K562 (cell line): Measurements from ENCODE around the gene SCN4B. TPM values are rescaled to one million over a fixed set of nuclear protein-coding genes. Genes with fewer than 3 reads are reported as not detected.
A peak's percentile ranks its signal among the peaks of the same experiment; 100 is the strongest.
"Not testable (repeated sequence)": the region's sequence is repeated elsewhere in the genome, so short reads cannot be mapped to it uniquely, and the experiment has no call there.

Source experiments
- ATAC-seq: fragments of 200-7000 bp; cut with Tn5 transposase; 3 replicates; pipeline ENCODE4 v1.9.1; 2020; ENCODE audit warnings: moderate library complexity
- BruUV-seq: library from RNA; stranded (reverse); fragments of 400-500 nt; replicated peaks from 2 replicates; lab custom pipeline; 2021; lab: Mats Ljungman, UMichigan
- CTCF ChIA-PET: fragments of 300-600 bp; formaldehyde crosslinking; extraction: SDS; loops from one replicate; lab custom pipeline; 2021; ENCODE audit warnings: low intra/inter-chr PET ratio; lab: Yijun Ruan, JAX
- POLR2A ChIA-PET: fragments of 300-600, 350-650 bp; sonication (Branson Sonifier 250); formaldehyde crosslinking; extraction: SDS; loops from one replicate; lab custom pipeline; 2021; ENCODE audit warnings: antibody characterized with exemption, inconsistent platforms; lab: Yijun Ruan, JAX
- DNase-seq, 4 experiments: peaks; one replicate each; pipeline versions ENCODE4 v3.0.0 to v3.0.0-alpha.2; 2011 to 2018; ENCODE audit warnings: low spot score in 3 of 4, mixed read lengths in 3 of 4; ENCODE audit errors: extremely low read depth in 1 of 4
- FAIRE-seq: peaks from 2 replicates; lab custom pipeline; 2011; peaks lifted over from hg19 to GRCh38; lab: Jason Lieb, UNC
- H2AFZ ChIP-seq: 2 replicates; pipeline ENCODE4 v1.6.0; 2011; ENCODE audit warnings: low read depth, low read length, control low read depth, inconsistent platforms
- H3K27ac ChIP-seq: fragments of 200-600 bp; 3 replicates; pipeline ENCODE4 v1.8.0; 2011; ENCODE audit warnings: low read depth, mild to moderate bottlenecking, control low read depth, inconsistent platforms, low read length, moderate library complexity, mixed read lengths; ENCODE audit errors: extremely low read depth
- H3K27me3 ChIP-seq, 2 experiments: fragments of 300-600 bp in 1 of 2; 2 replicates in 1 of 2; 3 replicates in 1 of 2; pipeline versions ENCODE4 v1.6.0 to v1.8.0; 2011; ENCODE audit warnings: inconsistent platforms in 2 of 2, low read length in 2 of 2, mild to moderate bottlenecking in 1 of 2, mixed read lengths in 1 of 2, moderate library complexity in 1 of 2; ENCODE audit not compliant: control insufficient read depth in 2 of 2, insufficient read depth in 2 of 2
- H3K36me3 ChIP-seq: fragments of 300-600 bp; 3 replicates; pipeline ENCODE4 v1.8.0; 2011; ENCODE audit warnings: mild to moderate bottlenecking, low read length, inconsistent platforms; ENCODE audit not compliant: control insufficient read depth, insufficient read depth
- H3K4me1 ChIP-seq, 2 experiments: fragments of 200-600 bp in 1 of 2; replicated peaks in 1 of 2; 2 replicates in 1 of 2; 3 replicates in 1 of 2; pipeline versions ENCODE4 v1.5.1 to v1.8.0; 2011; ENCODE audit warnings: inconsistent platforms in 2 of 2, low read length in 2 of 2, mild to moderate bottlenecking in 1 of 2, mixed read lengths in 1 of 2, moderate library complexity in 1 of 2; ENCODE audit not compliant: control insufficient read depth in 2 of 2, insufficient read depth in 2 of 2
- H3K4me2 ChIP-seq: 2 replicates; pipeline ENCODE4 v1.6.1; 2011; ENCODE audit warnings: low read length, control low read depth, inconsistent platforms, mixed read lengths; ENCODE audit not compliant: insufficient read depth
- H3K4me3 ChIP-seq: fragments of 200-600 bp; sonication (generic), shearing (Covaris generic); 2 replicates; pipeline ENCODE4 v1.5.1; 2016; ENCODE audit warnings: control low read depth, inconsistent platforms
- H3K79me2 ChIP-seq: fragments of 200-600 bp; 3 replicates; pipeline ENCODE4 v1.8.0; 2011; ENCODE audit warnings: low read length, inconsistent platforms; ENCODE audit not compliant: control insufficient read depth, insufficient read depth
- H3K9ac ChIP-seq, 2 experiments: 2 replicates each; pipeline versions ENCODE4 v1.6.0 to v1.6.1; 2011; ENCODE audit warnings: low read depth in 2 of 2, low read length in 2 of 2, control low read depth in 1 of 2, inconsistent platforms in 1 of 2, mild to moderate bottlenecking in 1 of 2, mixed read lengths in 1 of 2; ENCODE audit not compliant: insufficient read depth in 1 of 2
- H3K9me1 ChIP-seq: one replicate; pipeline ENCODE4 v1.6.0; 2011; ENCODE audit warnings: inconsistent platforms, mild to moderate bottlenecking, low read length, moderate library complexity; ENCODE audit not compliant: control insufficient read depth, insufficient read depth
- H3K9me3 ChIP-seq: replicated peaks from 2 replicates; pipeline ENCODE4 v1.5.1; 2011; ENCODE audit warnings: low read depth, low read length, inconsistent platforms; ENCODE audit not compliant: control insufficient read depth, insufficient read depth
- H4K20me1 ChIP-seq: replicated peaks from 2 replicates; pipeline ENCODE4 v1.6.1; 2011; ENCODE audit warnings: low read length, inconsistent platforms, mixed read lengths; ENCODE audit not compliant: control insufficient read depth, insufficient read depth
- ZBTB33 ChIP-seq: sonication (generic); formaldehyde crosslinking; IDR thresholded peaks from 2 replicates; pipeline ENCODE4 v1.8.1; 2023; ENCODE audit warnings: mild to moderate bottlenecking, missing genetic modification reagents
- ZFP36 ChIP-seq: fragments of 150-350 bp; IDR thresholded peaks from 2 replicates; pipeline ENCODE4 v1.6.1; 2018; ENCODE audit warnings: low read length, low read depth; ENCODE audit not compliant: partially characterized antibody
- ZNF766 ChIP-seq: fragments of 200-800 bp; sonication (Bioruptor generic); conservative IDR thresholded peaks from 2 replicates; pipeline ENCODE4 v1.6.1; 2016; ENCODE audit warnings: missing genetic modification characterization, missing compliant biosample characterization
- WGBS: fragments of 100-300 bp; shearing (Covaris generic); methylation state at CpG from one replicate; pipeline ENCODE4 v1.1.6; 2016; ENCODE audit warnings: low coverage, mixed read lengths; ENCODE audit not compliant: insufficient coverage; ENCODE audit errors: missing lambda C conversion rate; 5-methylcytosine and 5-hydroxymethylcytosine counted together
- in situ Hi-C: fragments of 300-500 bp; cut with MboI; formaldehyde crosslinking; loops from 4 replicates; pipeline ENCODE4 v1.15.0; 2018; ENCODE audit warnings: inconsistent platforms, mixed read lengths
- intact Hi-C: fragments of 100-400 bp; cut with micrococcal nuclease; formaldehyde crosslinking; loops from 2 replicates; pipeline ENCODE4 v1.14.2; 2022
- polyA plus RNA-seq, 8 experiments: library from polyadenylated mRNA; depleted of rRNA in 4 of 8; stranded (reverse) in 5 of 8; unstranded in 3 of 8; fragments of >200 nt; fragmentation: Nextera tagmentation in 2 of 8; fragmentation: Illumina TruSeq in 1 of 8; extraction: Ambion mirVana in 2 of 8; extraction: Trizol in 1 of 8; gene quantifications; 2 replicates each; pipeline versions ENCODE4 v1.2.1 to v1.2.3, GENCODE V29; 2011 to 2014; ENCODE audit warnings: inconsistent platforms in 1 of 8, missing spikeins in 1 of 8
- total RNA-seq, 7 experiments: library from RNA; depleted of rRNA in 6 of 7; stranded (reverse); fragments of >200 nt in 6 of 7; fragmentation: Illumina TruSeq in 2 of 7; extraction: Trizol in 2 of 7; gene quantifications; 2 replicates each; pipeline versions ENCODE4 v1.2.1 to v1.2.3, GENCODE V29; 2011 to 2021; ENCODE audit warnings: low replicate concordance in 1 of 7

The SCN4B gene
- total and polyA plus RNA-seq, 9 of the 15 experiments (the other 6 are each of a cell fraction or from before 2014, with no cell fraction given) = 0.03 TPM; not detected in 8

GRCh38 chr11:118192817-118193216, 40.2 kb upstream of the SCN4B start:
- WGBS = 20% methylated on average over 5 of the region's 5 CpGs
- ATAC-seq, H4K20me1 ChIP-seq, FAIRE-seq, H3K79me2 ChIP-seq, H3K9ac ChIP-seq, H3K4me1 ChIP-seq, POLR2A ChIA-PET, intact Hi-C loops, H3K4me2 ChIP-seq, BruUV-seq, H3K4me3 ChIP-seq, H3K9me3 ChIP-seq, H3K36me3 ChIP-seq, in situ Hi-C loops, DNase-seq, H3K27ac ChIP-seq, H2AFZ ChIP-seq, H3K9me1 ChIP-seq: not testable (repeated sequence)
- CTCF ChIA-PET = interaction anchor here (0.7 kb wide), 1 partner anchor 166 kb away, joined by 4 read pairs; the partner anchor contains the start of gene UBE4A
- peaks cover 0 to 15% of the 10 kb centered on the region in 2 experiments; a peak in 3 of 5 replicates for H3K27me3 ChIP-seq
- TF ChIP-seq ZNF766 = 0 out of 2 replicates have a peak, but pooled peaks have one; percentile 56
- TF ChIP-seq ZBTB33 (CRISPR knock-in tag) = 0 out of 2 replicates have a peak, but pooled peaks have one; percentile 51
- TF ChIP-seq ZFP36 = peak; percentile 45

GRCh38 chr11:118190942-118191506, 38.4 kb upstream of the SCN4B start:
- peaks cover 8 to 18% of the 10 kb centered on the region in 2 experiments; a peak in 4 of 5 replicates for H3K27me3 ChIP-seq
- H3K9me1 ChIP-seq, H3K27ac ChIP-seq, H3K4me2 ChIP-seq, intact Hi-C loops, H2AFZ ChIP-seq, H3K9ac ChIP-seq, CTCF ChIA-PET, in situ Hi-C loops, DNase-seq, ATAC-seq, BruUV-seq, H4K20me1 ChIP-seq, H3K79me2 ChIP-seq, POLR2A ChIA-PET, FAIRE-seq, H3K4me1 ChIP-seq, H3K9me3 ChIP-seq, H3K36me3 ChIP-seq, H3K4me3 ChIP-seq: not testable (repeated sequence)
- 0% methylated on average over 2 of the region's 2 CpGs for WGBS
